DND-41 (cell line): ENCODE results near the gene BAHD1.

Experiments used
- EZH2 ChIP-seq: IDR thresholded peaks from 3 replicates; pipeline ENCODE4 v1.6.1; 2012; ENCODE audit warnings: borderline replicate concordance, low read depth, mild to moderate bottlenecking, moderate library complexity, low read length, inconsistent platforms; ENCODE audit not compliant: severe bottlenecking
- TF ChIP-seq, protein P1 (sequence below): IDR thresholded peaks from 2 replicates; pipeline ENCODE4 v1.5.1; 2012; ENCODE audit warnings: borderline replicate concordance, low read length, moderate library complexity, mild to moderate bottlenecking; ENCODE audit not compliant: poor library complexity, severe bottlenecking; ENCODE audit errors: extremely low read depth

DNA sequence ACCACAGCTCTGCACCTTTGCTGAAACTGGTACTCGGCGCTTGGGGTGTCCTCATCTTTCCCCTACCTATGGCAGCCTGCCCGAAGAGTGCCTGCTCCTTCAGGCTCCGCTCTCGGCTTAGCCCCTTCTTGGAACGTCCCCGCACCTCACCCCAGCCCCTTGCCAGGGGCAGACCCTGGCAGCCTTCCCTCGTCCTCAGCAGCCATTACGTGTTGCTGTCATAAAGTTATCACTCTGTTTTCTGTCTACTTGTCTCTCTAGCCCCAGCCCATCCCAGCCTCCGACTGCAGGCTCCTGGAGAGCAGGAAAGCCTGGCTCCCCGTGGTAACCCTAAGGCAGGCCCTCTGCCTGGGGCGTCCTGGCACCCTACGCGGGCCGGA lies 5.1 kb upstream of the BAHD1 start:
- TF ChIP-seq, protein P1, sequence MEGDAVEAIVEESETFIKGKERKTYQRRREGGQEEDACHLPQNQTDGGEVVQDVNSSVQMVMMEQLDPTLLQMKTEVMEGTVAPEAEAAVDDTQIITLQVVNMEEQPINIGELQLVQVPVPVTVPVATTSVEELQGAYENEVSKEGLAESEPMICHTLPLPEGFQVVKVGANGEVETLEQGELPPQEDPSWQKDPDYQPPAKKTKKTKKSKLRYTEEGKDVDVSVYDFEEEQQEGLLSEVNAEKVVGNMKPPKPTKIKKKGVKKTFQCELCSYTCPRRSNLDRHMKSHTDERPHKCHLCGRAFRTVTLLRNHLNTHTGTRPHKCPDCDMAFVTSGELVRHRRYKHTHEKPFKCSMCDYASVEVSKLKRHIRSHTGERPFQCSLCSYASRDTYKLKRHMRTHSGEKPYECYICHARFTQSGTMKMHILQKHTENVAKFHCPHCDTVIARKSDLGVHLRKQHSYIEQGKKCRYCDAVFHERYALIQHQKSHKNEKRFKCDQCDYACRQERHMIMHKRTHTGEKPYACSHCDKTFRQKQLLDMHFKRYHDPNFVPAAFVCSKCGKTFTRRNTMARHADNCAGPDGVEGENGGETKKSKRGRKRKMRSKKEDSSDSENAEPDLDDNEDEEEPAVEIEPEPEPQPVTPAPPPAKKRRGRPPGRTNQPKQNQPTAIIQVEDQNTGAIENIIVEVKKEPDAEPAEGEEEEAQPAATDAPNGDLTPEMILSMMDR: no peak
- TF ChIP-seq EZH2: no peak
